Trophoblast cell (in vitro differentiated cells and primary cell): ENCODE measurements around the gene MMS22L.

ENCODE experiments used
- DNase-seq, 2 donors: peaks; one replicate each; pipeline ENCODE4 v3.0.0-alpha.2; 2016
- H2AFZ ChIP-seq: 2 replicates; pipeline ENCODE4 v1.6.1; 2013; ENCODE audit warnings: low read length, moderate library complexity, mild to moderate bottlenecking; ENCODE audit not compliant: insufficient read depth, poor library complexity
- H2AK5ac ChIP-seq: 2 replicates; pipeline ENCODE4 v1.6.1; 2013; ENCODE audit warnings: mild to moderate bottlenecking, low read length
- H2BK120ac ChIP-seq: 2 replicates; pipeline ENCODE4 v1.6.1; 2013; ENCODE audit warnings: low read length, mild to moderate bottlenecking, moderate library complexity; ENCODE audit not compliant: insufficient read depth, poor library complexity
- H2BK12ac ChIP-seq: 2 replicates; pipeline ENCODE4 v1.6.1; 2013; ENCODE audit warnings: mild to moderate bottlenecking, low read length, moderate library complexity
- H2BK5ac ChIP-seq: 2 replicates; pipeline ENCODE4 v1.6.1; 2013; ENCODE audit warnings: low read length, low read depth, moderate library complexity, mild to moderate bottlenecking; ENCODE audit not compliant: poor library complexity
- H3K14ac ChIP-seq: 2 replicates; pipeline ENCODE4 v1.6.1; 2013; ENCODE audit warnings: mild to moderate bottlenecking, low read length
- H3K18ac ChIP-seq: 2 replicates; pipeline ENCODE4 v1.6.1; 2013; ENCODE audit warnings: mild to moderate bottlenecking, low read length
- H3K23ac ChIP-seq: 2 replicates; pipeline ENCODE4 v1.6.1; 2013; ENCODE audit warnings: low read length
- H3K27ac ChIP-seq: 2 replicates; pipeline ENCODE4 v1.5.1; 2013; ENCODE audit warnings: low read depth, mild to moderate bottlenecking, inconsistent platforms, low read length, moderate library complexity
- H3K27me3 ChIP-seq: 2 replicates; pipeline ENCODE4 v1.6.1; 2013; ENCODE audit warnings: inconsistent platforms, mild to moderate bottlenecking, low read length, moderate library complexity; ENCODE audit not compliant: insufficient read depth
- H3K36me3 ChIP-seq, 2 experiments: 1 replicate in 1 of 2; 2 replicates in 1 of 2; pipeline ENCODE4 v1.6.1; 2013; ENCODE audit warnings: low read length in 2 of 2, mild to moderate bottlenecking in 2 of 2, moderate library complexity in 1 of 2; ENCODE audit not compliant: insufficient read depth in 2 of 2, control insufficient read depth in 1 of 2
- H3K4ac ChIP-seq: 2 replicates; pipeline ENCODE4 v1.6.1; 2013; ENCODE audit warnings: low read depth, mild to moderate bottlenecking, low read length, moderate library complexity
- H3K4me1 ChIP-seq, 2 experiments: 1 replicate in 1 of 2; 2 replicates in 1 of 2; pipeline ENCODE4 v1.6.1; 2013; ENCODE audit warnings: low read length in 2 of 2, mild to moderate bottlenecking in 2 of 2, moderate library complexity in 1 of 2; ENCODE audit not compliant: insufficient read depth in 2 of 2, control insufficient read depth in 1 of 2
- H3K4me2 ChIP-seq: 2 replicates; pipeline ENCODE4 v1.6.1; 2013; ENCODE audit warnings: inconsistent platforms, mild to moderate bottlenecking, low read length, moderate library complexity
- H3K4me3 ChIP-seq: 2 replicates; pipeline ENCODE4 v1.5.1; 2013; ENCODE audit warnings: mild to moderate bottlenecking, low read depth, low read length, inconsistent platforms
- H3K79me1 ChIP-seq: one replicate; pipeline ENCODE4 v1.6.1; 2013; ENCODE audit warnings: low read length
- H3K79me2 ChIP-seq: 2 replicates; pipeline ENCODE4 v1.6.1; 2013; ENCODE audit warnings: low read length, mild to moderate bottlenecking; ENCODE audit not compliant: control insufficient read depth, insufficient read depth, poor library complexity
- H3K9ac ChIP-seq: 2 replicates; pipeline ENCODE4 v1.6.1; 2013; ENCODE audit warnings: mild to moderate bottlenecking, low read length
- H3K9me3 ChIP-seq: 2 replicates; pipeline ENCODE4 v1.6.1; 2013; ENCODE audit warnings: low read depth, mild to moderate bottlenecking, control low read depth, inconsistent platforms, low read length; ENCODE audit not compliant: insufficient read depth
- H4K12ac ChIP-seq: 2 replicates; pipeline ENCODE4 v1.6.1; 2013; ENCODE audit warnings: low read depth, mild to moderate bottlenecking, low read length, moderate library complexity
- H4K8ac ChIP-seq: 2 replicates; pipeline ENCODE4 v1.6.1; 2013; ENCODE audit warnings: low read depth, mild to moderate bottlenecking, low read length, moderate library complexity
- H4K91ac ChIP-seq: one replicate; pipeline ENCODE4 v1.6.1; 2013; ENCODE audit warnings: low read depth, mild to moderate bottlenecking, low read length, moderate library complexity
- WGBS: extraction: QIAGEN DNeasy Blood & Tissue Kit; methylation state at CpG from one replicate; pipeline ENCODE4 v1.1.7; 2013; ENCODE audit warnings: missing lambda C conversion rate; ENCODE audit not compliant: insufficient read length, insufficient coverage; ENCODE audit errors: extremely low coverage; 5-methylcytosine and 5-hydroxymethylcytosine counted together

MMS22L gene

GRCh38 chr6:97240222-97240621 is 42.8 kb downstream of the MMS22L start:
- Histone ChIP-seq H3K36me3 (peaks cover 5 to 15% of the 10 kb centered on the region in 2 experiments), H3K4me2 (no peak overlapping the region), H3K9me3 (no peaks in the 10 kb centered on the region), H3K79me1 (no peaks in the 10 kb centered on the region), H2BK120ac (no peak overlapping the region), H3K23ac (no peak overlapping the region), H3K4me1 (no peaks in the 10 kb centered on the region), H3K18ac (no peak overlapping the region), H2AFZ (no peak overlapping the region), H4K8ac (no peak overlapping the region), H4K12ac (no peak overlapping the region), H3K27me3 (no peaks in the 10 kb centered on the region), H3K79me2 (no peaks in the 10 kb centered on the region), H2AK5ac (no peak overlapping the region), H3K14ac (no peak overlapping the region), H2BK12ac (no peak overlapping the region), H2BK5ac (no peak overlapping the region), H4K91ac (no peak overlapping the region), H3K9ac (no peak overlapping the region), H3K4ac (no peak overlapping the region), H3K4me3 (no peak overlapping the region), H3K27ac (no peak overlapping the region)
- no peak for DNase-seq
- no CpG with 5 or more reads among the region's 2 CpGs for WGBS

- Histone ChIP-seq H3K36me3 (no peaks in the 10 kb centered on the region), H3K4me2 (no peak overlapping the region), H3K4me1 (no peaks in the 10 kb centered on the region), H2AFZ (no peak overlapping the region), H3K9me3 (no peaks in the 10 kb centered on the region), H3K79me2 (no peaks in the 10 kb centered on the region), H3K27ac (no peak overlapping the region), H3K4me3 (no peak overlapping the region), H3K79me1 (no peaks in the 10 kb centered on the region), H3K27me3 (no peaks in the 10 kb centered on the region), H4K8ac (no peak overlapping the region), H3K14ac (no peak overlapping the region), H3K23ac (no peak overlapping the region), H4K91ac (no peak overlapping the region), H3K9ac (no peak overlapping the region), H3K18ac (no peak overlapping the region), H3K4ac (no peak overlapping the region), H2BK5ac (no peak overlapping the region), H2BK12ac (no peak overlapping the region), H2AK5ac (no peak overlapping the region), H2BK120ac (no peak overlapping the region), H4K12ac (no peak overlapping the region)
- WGBS: no CpG with 5 or more reads among the region's 1 CpG
- no peak for DNase-seq
Measured at GRCh38 chr6:97231911-97232310, 51.1 kb downstream of the MMS22L start.

GRCh38 chr6:97222903-97223302 is 60.1 kb downstream of the MMS22L start:
- Histone ChIP-seq H2BK120ac (no peak overlapping the region), H4K91ac (no peak overlapping the region), H3K9me3 (no peaks in the 10 kb centered on the region), H3K18ac (no peak overlapping the region), H3K36me3 (peaks cover 1 to 3% of the 10 kb centered on the region in 2 experiments), H3K79me1 (no peaks in the 10 kb centered on the region), H3K27me3 (no peaks in the 10 kb centered on the region), H2AK5ac (no peak overlapping the region), H3K9ac (no peak overlapping the region), H3K4me2 (no peak overlapping the region), H3K4me3 (no peak overlapping the region), H3K14ac (no peak overlapping the region), H3K4ac (no peak overlapping the region), H2BK5ac (no peak overlapping the region), H3K79me2 (no peaks in the 10 kb centered on the region), H3K23ac (no peak overlapping the region), H2AFZ (no peak overlapping the region), H2BK12ac (no peak overlapping the region), H3K27ac (no peak overlapping the region), H4K12ac (no peak overlapping the region), H4K8ac (no peak overlapping the region), H3K4me1 (no peaks in the 10 kb centered on the region)
- 100% methylated on average over 1 of the region's 2 CpGs for WGBS
- no peak for DNase-seq

- Histone ChIP-seq H3K79me2 (no peaks in the 10 kb centered on the region), H3K9ac (no peak overlapping the region), H2BK120ac (no peak overlapping the region), H3K4me2 (no peak overlapping the region), H3K36me3 (no peaks in the 10 kb centered on the region), H3K4me1 (no peaks in the 10 kb centered on the region), H4K91ac (no peak overlapping the region), H3K9me3 (no peaks in the 10 kb centered on the region), H3K14ac (no peak overlapping the region), H3K4ac (no peak overlapping the region), H4K12ac (no peak overlapping the region), H3K18ac (no peak overlapping the region), H2AK5ac (no peak overlapping the region), H2BK12ac (no peak overlapping the region), H3K23ac (no peak overlapping the region), H3K27ac (no peak overlapping the region), H3K4me3 (no peak overlapping the region), H3K79me1 (no peaks in the 10 kb centered on the region), H2AFZ (no peak overlapping the region), H4K8ac (no peak overlapping the region), H2BK5ac (no peak overlapping the region), H3K27me3 (no peaks in the 10 kb centered on the region)
- DNase-seq: no peak
- no CpG with 5 or more reads among the region's 4 CpGs for WGBS
Measured at GRCh38 chr6:97218912-97219311, 64.1 kb downstream of the MMS22L start.
